Subcutaneous abdominal adipose tissue (tissue), 5 donors: ENCODE measurements around the gene MYOT.
"Not testable (repeated sequence)": the region's sequence is repeated elsewhere in the genome, so short reads cannot be mapped to it uniquely, and the experiment has no call there.

ENCODE experiments used
- H3K27ac ChIP-seq: one replicate; pipeline ENCODE4 v1.7.0; 2013; ENCODE audit warnings: low read depth, mild to moderate bottlenecking, inconsistent platforms, low read length, moderate library complexity
- H3K27me3 ChIP-seq, 5 donors: one replicate each; pipeline ENCODE4 v1.7.0; 2013; ENCODE audit warnings: low read length in 5 of 5, inconsistent platforms in 1 of 5; ENCODE audit not compliant: control insufficient read depth in 5 of 5, insufficient read depth in 4 of 5
- H3K36me3 ChIP-seq, 5 donors: one replicate each; pipeline ENCODE4 v1.7.0; 2013; ENCODE audit warnings: low read length in 5 of 5; ENCODE audit not compliant: control insufficient read depth in 5 of 5, insufficient read depth in 5 of 5
- H3K4me1 ChIP-seq, 5 donors: one replicate each; pipeline ENCODE4 v1.7.0; 2013; ENCODE audit warnings: low read length in 5 of 5, mild to moderate bottlenecking in 3 of 5, moderate library complexity in 1 of 5; ENCODE audit not compliant: control insufficient read depth in 5 of 5, insufficient read depth in 5 of 5
- H3K4me3 ChIP-seq, 5 donors: one replicate each; pipeline ENCODE4 v1.7.0; 2013; ENCODE audit warnings: low read length in 5 of 5, low read depth in 1 of 5
- H3K9ac ChIP-seq, 5 donors: one replicate each; pipeline ENCODE4 v1.7.0; 2013; ENCODE audit warnings: low read length in 5 of 5, mild to moderate bottlenecking in 4 of 5, moderate library complexity in 3 of 5
- H3K9me3 ChIP-seq, 5 donors: one replicate each; pipeline ENCODE4 v1.7.0; 2013; ENCODE audit warnings: low read length in 5 of 5; ENCODE audit not compliant: control insufficient read depth in 5 of 5
- donor health status: healthy.
- donor health status: healthy.
- donor health status: healthy.
- donor health status: healthy.
- donor health status: healthy.

MYOT gene

GRCh38 chr5:137847687-137848086, 20.0 kb upstream of the MYOT start:
- no peak overlapping the region for H3K9ac ChIP-seq
- no peaks in the 10 kb centered on the region for H3K9me3 ChIP-seq
- H3K27ac ChIP-seq: no peak overlapping the region
- no peak overlapping the region for H3K4me3 ChIP-seq
- no peaks in the 10 kb centered on the region for H3K27me3 ChIP-seq
- H3K36me3 ChIP-seq: peaks cover 0 to 4% (median 2%) of the 10 kb centered on the region in 5 donors
- no peaks in the 10 kb centered on the region for H3K4me1 ChIP-seq

- H3K9me3 ChIP-seq, H3K9ac ChIP-seq, H3K4me3 ChIP-seq, H3K27ac ChIP-seq, H3K36me3 ChIP-seq, H3K27me3 ChIP-seq: not testable (repeated sequence)
- H3K4me1 ChIP-seq: peaks cover 0 to 13% (median 10%) of the 10 kb centered on the region in 5 donors
Measured at GRCh38 chr5:137853165-137853564, 14.5 kb upstream of the MYOT start.

- Histone ChIP-seq H3K9ac (no peak overlapping the region), H3K27ac (no peak overlapping the region), H3K27me3 (no peaks in the 10 kb centered on the region), H3K36me3 (peaks cover 0 to 3% (median 0%) of the 10 kb centered on the region in 5 donors), H3K4me1 (peaks cover 0 to 22% (median 19%) of the 10 kb centered on the region in 5 donors), H3K9me3 (no peaks in the 10 kb centered on the region), H3K4me3 (no peak overlapping the region)
Measured at GRCh38 chr5:137856201-137856600, 11.5 kb upstream of the MYOT start.

GRCh38 chr5:137856916-137857862, 10.5 kb upstream of the MYOT start:
- no peaks in the 10 kb centered on the region for H3K9me3 ChIP-seq
- no peaks in the 10 kb centered on the region for H3K27me3 ChIP-seq
- peaks cover 0 to 22% (median 19%) of the 10 kb centered on the region in 5 donors for H3K4me1 ChIP-seq
- no peak overlapping the region for H3K27ac ChIP-seq
- peak overlapping the region in 4 of 5 donors; percentile 4 to 44 (median 20) for H3K4me3 ChIP-seq
- H3K9ac ChIP-seq: peak overlapping the region in 2 of 5 donors; percentile 34 to 60
- H3K36me3 ChIP-seq: peaks cover 0 to 3% (median 0%) of the 10 kb centered on the region in 5 donors

- H3K4me1 ChIP-seq: peaks cover 0 to 22% (median 19%) of the 10 kb centered on the region in 5 donors
- no peaks in the 10 kb centered on the region for H3K27me3 ChIP-seq
- peak overlapping the region in 4 of 5 donors; percentile 34 to 60 (median 50) for H3K9ac ChIP-seq
- H3K36me3 ChIP-seq: no peaks in the 10 kb centered on the region
- H3K27ac ChIP-seq: peak overlapping the region; percentile 10
- H3K4me3 ChIP-seq: peak overlapping the region in 3 of 5 donors; percentile 9 to 44 (median 30)
- no peaks in the 10 kb centered on the region for H3K9me3 ChIP-seq
Measured at GRCh38 chr5:137858223-137858916, 9.3 kb upstream of the MYOT start.

- Histone ChIP-seq H3K27ac (no peak overlapping the region), H3K36me3 (no peaks in the 10 kb centered on the region), H3K9me3 (no peaks in the 10 kb centered on the region), H3K4me1 (peaks cover 0 to 22% (median 19%) of the 10 kb centered on the region in 5 donors), H3K9ac (no peak overlapping the region), H3K27me3 (no peaks in the 10 kb centered on the region), H3K4me3 (no peak overlapping the region)
Measured at GRCh38 chr5:137858954-137859353, 8.7 kb upstream of the MYOT start.

- Histone ChIP-seq H3K4me3 (no peak overlapping the region), H3K27ac (no peak overlapping the region), H3K4me1 (peaks cover 0 to 18% (median 17%) of the 10 kb centered on the region in 5 donors), H3K9me3 (no peaks in the 10 kb centered on the region), H3K36me3 (no peaks in the 10 kb centered on the region), H3K27me3 (no peaks in the 10 kb centered on the region), H3K9ac (no peak overlapping the region)
Measured at GRCh38 chr5:137862251-137862650, 5.4 kb upstream of the MYOT start.

GRCh38 chr5:137863653-137864052, 4.0 kb upstream of the MYOT start:
- H3K9ac ChIP-seq, H3K36me3 ChIP-seq, H3K27me3 ChIP-seq, H3K27ac ChIP-seq, H3K9me3 ChIP-seq, H3K4me3 ChIP-seq, H3K4me1 ChIP-seq: not testable (repeated sequence)

- no peaks in the 10 kb centered on the region for H3K27me3 ChIP-seq
- H3K4me3 ChIP-seq: no peak overlapping the region
- H3K4me1 ChIP-seq: peaks cover 0 to 12% (median 0%) of the 10 kb centered on the region in 5 donors
- no peaks in the 10 kb centered on the region for H3K9me3 ChIP-seq
- H3K36me3 ChIP-seq: no peaks in the 10 kb centered on the region
- no peak overlapping the region for H3K27ac ChIP-seq
- no peak overlapping the region for H3K9ac ChIP-seq
Measured at GRCh38 chr5:137866541-137867388, 895 bp upstream of the MYOT start.
